CD14-positive monocyte (primary cell): ENCODE results near the gene SLC22A3. TPM values are rescaled to one million over a fixed set of nuclear protein-coding genes. Genes with fewer than 3 reads are reported as not detected.

ENCODE experiments used
- DNase-seq, 3 donors: peaks; one replicate each; pipeline ENCODE4 v3.0.0-alpha.2; 2011 to 2022
- H2AFZ ChIP-seq: 2 replicates; pipeline ENCODE4 v1.6.0; 2012; ENCODE audit warnings: mild to moderate bottlenecking, low read depth, low read length, inconsistent platforms; ENCODE audit not compliant: insufficient read depth, poor library complexity, severe bottlenecking
- H3K27ac ChIP-seq, 2 donors: 1 replicate in 1 of 2; 2 replicates in 1 of 2; pipeline ENCODE4 v1.5.1; 2012 to 2013; ENCODE audit warnings: low read length in 2 of 2, control low read depth in 1 of 2, inconsistent platforms in 1 of 2, low read depth in 1 of 2, mild to moderate bottlenecking in 1 of 2
- H3K27me3 ChIP-seq, 2 donors: one replicate each; pipeline versions ENCODE4 v1.6.0 to v1.6.1; 2011 to 2013; ENCODE audit warnings: low read length in 2 of 2; ENCODE audit not compliant: control insufficient read depth in 2 of 2, insufficient read depth in 2 of 2
- H3K36me3 ChIP-seq, 2 donors: replicated peaks in 1 of 2; 1 replicate in 1 of 2; 2 replicates in 1 of 2; pipeline versions ENCODE4 v1.5.1 to v1.6.1; 2012 to 2013; ENCODE audit warnings: low read length in 2 of 2, control low read depth in 1 of 2, inconsistent platforms in 1 of 2, mild to moderate bottlenecking in 1 of 2; ENCODE audit not compliant: insufficient read depth in 2 of 2, control insufficient read depth in 1 of 2
- H3K4me1 ChIP-seq, 2 donors: 1 replicate in 1 of 2; 2 replicates in 1 of 2; pipeline versions ENCODE4 v1.5.1 to v1.6.1; 2012 to 2013; ENCODE audit warnings: low read length in 2 of 2, control low read depth in 1 of 2, inconsistent platforms in 1 of 2, mild to moderate bottlenecking in 1 of 2, moderate library complexity in 1 of 2; ENCODE audit not compliant: insufficient read depth in 2 of 2, control insufficient read depth in 1 of 2
- H3K4me2 ChIP-seq: replicated peaks from 2 replicates; pipeline ENCODE3; 2012; ENCODE audit warnings: low read length, moderate library complexity, mild to moderate bottlenecking; ENCODE audit not compliant: poor library complexity, severe bottlenecking; ENCODE audit errors: extremely low read depth
- H3K4me3 ChIP-seq, 3 experiments: fragments of 200-600 bp in 1 of 3; sonication (generic) in 1 of 3; replicated peaks in 1 of 3; 1 replicate in 2 of 3; 2 replicates in 1 of 3; pipeline ENCODE4 v1.5.1; 2011 to 2013; ENCODE audit warnings: low read length in 3 of 3, mild to moderate bottlenecking in 3 of 3, control low read depth in 2 of 3, low read depth in 2 of 3, inconsistent platforms in 1 of 3, moderate library complexity in 1 of 3
- H3K79me2 ChIP-seq: 2 replicates; pipeline ENCODE4 v1.6.0; 2012; ENCODE audit warnings: mild to moderate bottlenecking, control low read depth, inconsistent platforms, low read length, moderate library complexity; ENCODE audit not compliant: insufficient read depth
- H3K9ac ChIP-seq: 2 replicates; pipeline ENCODE4 v1.6.0; 2017; ENCODE audit warnings: low read length, mild to moderate bottlenecking; ENCODE audit not compliant: insufficient read depth, poor library complexity, severe bottlenecking
- H3K9me3 ChIP-seq, 2 donors: replicated peaks in 1 of 2; 1 replicate in 1 of 2; 2 replicates in 1 of 2; pipeline versions ENCODE4 v1.5.1 to v1.6.1; 2012 to 2013; ENCODE audit warnings: low read length in 2 of 2, control low read depth in 1 of 2; ENCODE audit not compliant: control insufficient read depth in 1 of 2, insufficient read depth in 1 of 2
- H4K20me1 ChIP-seq: 2 replicates; pipeline ENCODE4 v1.6.0; 2012; ENCODE audit warnings: mild to moderate bottlenecking, low read length, control low read depth, moderate library complexity; ENCODE audit not compliant: insufficient read depth
- H3K27ac Mint-ChIP-seq, 7 donors: one replicate each; pipeline ENCODE4 v1.8.0; 2020; ENCODE audit warnings: mild to moderate bottlenecking in 7 of 7, mixed read lengths in 7 of 7, moderate library complexity in 6 of 7, inconsistent platforms in 2 of 7
- H3K27me3 Mint-ChIP-seq, 3 donors: one replicate each; pipeline ENCODE4 v1.8.0; 2021 to 2022; ENCODE audit warnings: low read depth in 3 of 3, mild to moderate bottlenecking in 3 of 3, mixed read lengths in 3 of 3, moderate library complexity in 3 of 3, inconsistent platforms in 1 of 3
- H3K36me3 Mint-ChIP-seq, 2 donors: one replicate each; pipeline ENCODE4 v1.8.0; 2020; ENCODE audit warnings: mixed read lengths in 2 of 2, inconsistent platforms in 1 of 2, mild to moderate bottlenecking in 1 of 2
- H3K4me1 Mint-ChIP-seq: one replicate; pipeline ENCODE4 v1.8.0; 2020; ENCODE audit warnings: mild to moderate bottlenecking, mixed read lengths
- H3K4me3 Mint-ChIP-seq, 2 donors: one replicate each; pipeline ENCODE4 v1.8.0; 2020; ENCODE audit warnings: mild to moderate bottlenecking in 2 of 2, mixed read lengths in 2 of 2, moderate library complexity in 1 of 2
- H3K9me3 Mint-ChIP-seq, 7 donors: one replicate each; pipeline ENCODE4 v1.8.0; 2020 to 2022; ENCODE audit warnings: mixed read lengths in 7 of 7, mild to moderate bottlenecking in 6 of 7, moderate library complexity in 6 of 7, inconsistent platforms in 2 of 7
- WGBS: methylation state at CpG from one replicate; pipeline ENCODE4 v1.1.5; 2013; ENCODE audit warnings: missing lambda C conversion rate; ENCODE audit not compliant: insufficient coverage; 5-methylcytosine and 5-hydroxymethylcytosine counted together
- intact Hi-C, 2 donors: fragments of 100-400 bp; cut with micrococcal nuclease; formaldehyde crosslinking; loops; one replicate each; pipeline versions ENCODE4 v1.15.0 to v1.15.1; 2023
- polyA plus RNA-seq, 3 donors: library from polyadenylated mRNA; depleted of rRNA in 1 of 3; unstranded in 2 of 3; stranded (reverse) in 1 of 3; fragments of 300-500 nt in 2 of 3; fragments of >200 nt in 1 of 3; fragmentation: Illumina TruSeq in 2 of 3; gene quantifications; 1 replicate in 2 of 3; 2 replicates in 1 of 3; pipeline ENCODE4 v1.2.3, GENCODE V29; 2012 to 2021
- TF ChIP-seq, protein P1 (sequence below): fragments of 200-600 bp; IDR thresholded peaks from one replicate; pipeline ENCODE4 v1.8.0; 2022; ENCODE audit warnings: antibody characterized with exemption, mild to moderate bottlenecking

Gene SLC22A3
- polyA plus RNA-seq, 3 donors: not detected

DNA sequence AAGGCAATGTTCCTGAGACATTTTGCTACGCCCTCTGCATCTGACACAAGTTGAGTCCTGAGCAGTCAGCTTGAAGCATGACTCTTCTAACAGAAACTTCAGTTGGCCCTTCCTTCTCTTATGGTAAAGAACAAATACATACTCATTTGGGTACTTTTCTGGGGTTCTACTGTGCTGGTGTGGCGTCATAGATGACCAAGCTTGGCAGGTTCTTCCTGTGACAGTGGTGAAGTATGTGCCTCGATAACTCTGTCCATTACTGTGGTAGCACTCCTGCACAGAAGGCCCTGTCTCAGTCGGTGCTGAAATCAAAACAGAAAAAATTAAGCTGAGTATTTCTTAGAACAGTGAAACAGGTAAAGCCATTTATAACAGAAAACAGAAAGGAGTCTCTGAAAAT, 152.5 kb downstream of the SLC22A3 start:
- Mint-ChIP-seq H3K9me3 (peaks cover 5 to 12% (median 8%) of the 10 kb centered on the region in 7 donors), H3K27me3 (peaks cover 0 to 5% (median 4%) of the 10 kb centered on the region in 3 donors), H3K4me1 (no peaks in the 10 kb centered on the region), H3K27ac (peak overlapping the region in 1 of 7 donors; percentile 38), H3K36me3 (no peaks in the 10 kb centered on the region), H3K4me3 (no peak overlapping the region)
- Histone ChIP-seq H4K20me1 (no peaks in the 10 kb centered on the region), H3K27me3 (no peaks in the 10 kb centered on the region), H3K9ac (no peak overlapping the region), H3K4me2 (no peak overlapping the region), H3K27ac (no peak overlapping the region), H2AFZ (no peak overlapping the region), H3K36me3 (no peaks in the 10 kb centered on the region), H3K4me3 (no peak overlapping the region), H3K9me3 (peaks cover 4 to 8% of the 10 kb centered on the region in 2 donors), H3K4me1 (no peaks in the 10 kb centered on the region), H3K79me2 (no peaks in the 10 kb centered on the region)
- 100% methylated on average over 2 of the region's 4 CpGs for WGBS
- TF ChIP-seq, protein P1, sequence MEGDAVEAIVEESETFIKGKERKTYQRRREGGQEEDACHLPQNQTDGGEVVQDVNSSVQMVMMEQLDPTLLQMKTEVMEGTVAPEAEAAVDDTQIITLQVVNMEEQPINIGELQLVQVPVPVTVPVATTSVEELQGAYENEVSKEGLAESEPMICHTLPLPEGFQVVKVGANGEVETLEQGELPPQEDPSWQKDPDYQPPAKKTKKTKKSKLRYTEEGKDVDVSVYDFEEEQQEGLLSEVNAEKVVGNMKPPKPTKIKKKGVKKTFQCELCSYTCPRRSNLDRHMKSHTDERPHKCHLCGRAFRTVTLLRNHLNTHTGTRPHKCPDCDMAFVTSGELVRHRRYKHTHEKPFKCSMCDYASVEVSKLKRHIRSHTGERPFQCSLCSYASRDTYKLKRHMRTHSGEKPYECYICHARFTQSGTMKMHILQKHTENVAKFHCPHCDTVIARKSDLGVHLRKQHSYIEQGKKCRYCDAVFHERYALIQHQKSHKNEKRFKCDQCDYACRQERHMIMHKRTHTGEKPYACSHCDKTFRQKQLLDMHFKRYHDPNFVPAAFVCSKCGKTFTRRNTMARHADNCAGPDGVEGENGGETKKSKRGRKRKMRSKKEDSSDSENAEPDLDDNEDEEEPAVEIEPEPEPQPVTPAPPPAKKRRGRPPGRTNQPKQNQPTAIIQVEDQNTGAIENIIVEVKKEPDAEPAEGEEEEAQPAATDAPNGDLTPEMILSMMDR: no peak
- no peak for DNase-seq
- intact Hi-C loops: no loop called here

Other genes with a start within 250 kb of the SLC22A3 start
- gene SLC22A1, start 226.6 kb upstream of the SLC22A3 start, polyA plus RNA-seq: under 1 TPM in 2 of 3 donors, not detected in 1; 0.36 to 0.48 TPM
- not detected for gene SLC22A2, start 89.6 kb upstream of the SLC22A3 start, polyA plus RNA-seq